Mucosa of rectum (tissue), 2 donors: ENCODE data around the gene MTUS2.

Source experiments
- H3K27ac ChIP-seq, 2 donors: one replicate each; pipeline ENCODE4 v1.7.0; 2013; ENCODE audit warnings: inconsistent platforms in 2 of 2, low read depth in 2 of 2, low read length in 2 of 2
- H3K27me3 ChIP-seq, 2 donors: one replicate each; pipeline ENCODE4 v1.7.0; 2013; ENCODE audit warnings: low read length in 2 of 2; ENCODE audit not compliant: control insufficient read depth in 2 of 2, insufficient read depth in 2 of 2
- H3K36me3 ChIP-seq, 2 donors: one replicate each; pipeline ENCODE4 v1.7.0; 2013; ENCODE audit warnings: low read length in 2 of 2; ENCODE audit not compliant: control insufficient read depth in 2 of 2, insufficient read depth in 2 of 2
- H3K4me1 ChIP-seq, 2 donors: one replicate each; pipeline ENCODE4 v1.7.0; 2013; ENCODE audit warnings: low read length in 2 of 2, mild to moderate bottlenecking in 1 of 2; ENCODE audit not compliant: control insufficient read depth in 2 of 2, insufficient read depth in 2 of 2
- H3K4me3 ChIP-seq, 2 donors: one replicate each; pipeline ENCODE4 v1.7.0; 2013; ENCODE audit warnings: low read length in 2 of 2
- H3K9ac ChIP-seq, 2 donors: one replicate each; pipeline ENCODE4 v1.7.0; 2013; ENCODE audit warnings: low read length in 2 of 2, low read depth in 1 of 2, mild to moderate bottlenecking in 1 of 2
- H3K9me3 ChIP-seq, 2 donors: one replicate each; pipeline ENCODE4 v1.7.0; 2013; ENCODE audit warnings: low read length in 2 of 2; ENCODE audit not compliant: control insufficient read depth in 2 of 2
- donor health status: healthy.
- donor health status: Normal muscosa, but diverticular disease.

Gene MTUS2

DNA sequence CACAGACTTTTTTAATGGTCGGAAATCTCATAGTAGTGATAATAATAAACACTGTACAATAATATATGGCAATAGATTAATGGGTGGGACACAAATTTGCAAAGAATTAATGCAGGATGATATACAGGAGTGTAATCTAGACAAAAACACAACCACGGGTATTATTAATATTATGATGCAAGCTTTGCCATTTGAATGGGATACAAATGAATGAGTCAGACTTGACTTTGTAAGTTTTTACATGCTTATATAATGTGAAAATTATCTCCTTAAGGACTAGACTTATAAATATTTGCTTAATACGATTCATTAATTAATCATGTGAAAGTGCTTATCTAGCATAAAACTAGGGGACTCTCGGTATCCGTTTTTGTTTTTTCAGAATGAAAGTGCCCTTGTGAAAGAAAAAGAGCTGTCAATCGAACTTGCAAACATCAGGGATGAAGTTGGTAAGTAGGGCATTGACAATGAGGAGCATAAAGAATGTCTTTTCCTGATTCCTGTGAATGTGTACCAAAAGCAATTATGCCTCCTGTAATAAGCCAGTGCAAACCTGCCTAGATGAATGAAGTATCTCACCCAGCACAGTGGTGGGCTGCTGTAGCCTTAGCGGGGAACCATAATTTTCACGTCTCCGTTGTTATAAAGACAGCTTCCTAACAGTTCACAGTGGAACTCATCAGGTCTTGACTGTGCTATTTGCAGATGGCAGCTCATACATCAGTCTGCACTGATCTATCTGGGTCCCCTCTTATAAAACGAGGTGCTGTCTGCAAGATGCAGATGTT is 619.7 kb downstream of the MTUS2 start:
- Histone ChIP-seq H3K4me1 (no peaks in the 10 kb centered on the region), H3K9me3 (no peaks in the 10 kb centered on the region), H3K9ac (no peak overlapping the region), H3K4me3 (no peak overlapping the region), H3K36me3 (no peaks in the 10 kb centered on the region), H3K27ac (no peak overlapping the region), H3K27me3 (no peaks in the 10 kb centered on the region)

DNA sequence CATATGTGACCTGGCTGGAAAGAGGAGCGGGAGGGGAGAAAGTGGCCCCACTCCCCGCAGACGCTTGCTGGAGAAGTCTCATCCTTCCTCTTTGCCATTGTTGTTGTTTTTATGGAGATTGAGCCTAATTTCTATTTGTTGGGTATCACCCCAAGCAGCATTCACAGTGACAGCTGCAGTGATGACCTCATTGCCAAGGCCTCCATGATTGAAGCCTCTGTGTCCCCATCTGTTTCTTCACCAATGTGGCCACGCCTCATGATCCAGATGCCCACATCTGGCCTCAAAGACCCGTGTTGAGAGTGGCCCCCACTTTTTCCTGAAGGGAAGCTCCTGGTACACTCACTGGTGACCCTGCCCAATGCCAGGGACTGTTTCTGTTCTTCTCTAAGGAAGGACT is 621.2 kb downstream of the MTUS2 start:
- H3K36me3 ChIP-seq: no peaks in the 10 kb centered on the region
- H3K4me3 ChIP-seq: no peak overlapping the region
- no peaks in the 10 kb centered on the region for H3K9me3 ChIP-seq
- no peaks in the 10 kb centered on the region for H3K4me1 ChIP-seq
- H3K9ac ChIP-seq: no peak overlapping the region
- no peak overlapping the region for H3K27ac ChIP-seq
- peaks cover 0 to 2% of the 10 kb centered on the region in 2 donors for H3K27me3 ChIP-seq

GRCh38 chr13:29446016-29446415 is 625.9 kb downstream of the MTUS2 start:
- H3K36me3 ChIP-seq: no peaks in the 10 kb centered on the region
- H3K27ac ChIP-seq: no peak overlapping the region
- H3K9ac ChIP-seq: no peak overlapping the region
- no peaks in the 10 kb centered on the region for H3K9me3 ChIP-seq
- H3K27me3 ChIP-seq: peaks cover 0 to 5% of the 10 kb centered on the region in 2 donors
- no peak overlapping the region for H3K4me3 ChIP-seq
- H3K4me1 ChIP-seq: no peaks in the 10 kb centered on the region

- no peaks in the 10 kb centered on the region for H3K4me1 ChIP-seq
- H3K9ac ChIP-seq: no peak overlapping the region
- no peak overlapping the region for H3K4me3 ChIP-seq
- H3K27ac ChIP-seq: no peak overlapping the region
- no peaks in the 10 kb centered on the region for H3K36me3 ChIP-seq
- H3K27me3 ChIP-seq: peaks cover 0 to 5% of the 10 kb centered on the region in 2 donors
- H3K9me3 ChIP-seq: no peaks in the 10 kb centered on the region
These were observed 628.0 kb downstream of the MTUS2 start for GRCh38 chr13:29448174-29448573.

GRCh38 chr13:29449726-29450125 is 629.6 kb downstream of the MTUS2 start:
- Histone ChIP-seq H3K9ac (no peak overlapping the region), H3K27me3 (peaks cover 0 to 5% of the 10 kb centered on the region in 2 donors), H3K27ac (no peak overlapping the region), H3K4me3 (no peak overlapping the region), H3K36me3 (no peaks in the 10 kb centered on the region), H3K4me1 (no peaks in the 10 kb centered on the region), H3K9me3 (no peaks in the 10 kb centered on the region)

GRCh38 chr13:29451976-29452375 is 631.8 kb downstream of the MTUS2 start:
- H3K4me1 ChIP-seq: no peaks in the 10 kb centered on the region
- H3K9ac ChIP-seq: no peak overlapping the region
- H3K27ac ChIP-seq: no peak overlapping the region
- H3K4me3 ChIP-seq: no peak overlapping the region
- no peaks in the 10 kb centered on the region for H3K9me3 ChIP-seq
- H3K27me3 ChIP-seq: peaks cover 0 to 3% of the 10 kb centered on the region in 2 donors
- H3K36me3 ChIP-seq: no peaks in the 10 kb centered on the region

- Histone ChIP-seq H3K36me3 (no peaks in the 10 kb centered on the region), H3K27ac (no peak overlapping the region), H3K4me3 (no peak overlapping the region), H3K9ac (no peak overlapping the region), H3K27me3 (peaks cover 0 to 3% of the 10 kb centered on the region in 2 donors), H3K9me3 (no peaks in the 10 kb centered on the region), H3K4me1 (no peaks in the 10 kb centered on the region)
These were observed 632.9 kb downstream of the MTUS2 start for GRCh38 chr13:29452773-29453616.

DNA sequence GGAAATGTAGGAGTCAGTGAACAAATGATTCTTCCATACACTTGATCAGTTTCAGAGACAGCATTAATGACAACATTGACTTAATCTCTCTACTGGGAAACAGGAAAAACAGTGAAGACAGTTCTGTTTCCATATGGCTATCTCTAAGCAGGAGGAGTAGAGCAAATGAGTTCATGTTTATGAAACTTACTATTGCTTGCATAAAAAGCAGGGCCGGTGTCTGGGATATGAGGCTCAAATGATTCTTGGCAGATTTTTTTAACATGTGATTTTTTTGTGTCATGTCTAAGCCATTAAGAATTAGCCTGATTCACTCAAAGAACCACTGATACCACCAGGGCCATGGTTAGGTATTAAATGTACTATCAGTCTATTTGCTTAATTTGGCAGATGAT is 633.5 kb downstream of the MTUS2 start:
- H3K4me3 ChIP-seq: no peak overlapping the region
- H3K9ac ChIP-seq: no peak overlapping the region
- H3K27me3 ChIP-seq: peaks cover 0 to 3% of the 10 kb centered on the region in 2 donors
- no peak overlapping the region for H3K27ac ChIP-seq
- no peaks in the 10 kb centered on the region for H3K9me3 ChIP-seq
- H3K4me1 ChIP-seq: no peaks in the 10 kb centered on the region
- H3K36me3 ChIP-seq: no peaks in the 10 kb centered on the region

GRCh38 chr13:29454931-29455481 is 634.9 kb downstream of the MTUS2 start:
- H3K9ac ChIP-seq: no peak overlapping the region
- no peak overlapping the region for H3K27ac ChIP-seq
- H3K4me3 ChIP-seq: no peak overlapping the region
- H3K9me3 ChIP-seq: no peaks in the 10 kb centered on the region
- no peaks in the 10 kb centered on the region for H3K36me3 ChIP-seq
- no peaks in the 10 kb centered on the region for H3K4me1 ChIP-seq
- no peaks in the 10 kb centered on the region for H3K27me3 ChIP-seq

DNA sequence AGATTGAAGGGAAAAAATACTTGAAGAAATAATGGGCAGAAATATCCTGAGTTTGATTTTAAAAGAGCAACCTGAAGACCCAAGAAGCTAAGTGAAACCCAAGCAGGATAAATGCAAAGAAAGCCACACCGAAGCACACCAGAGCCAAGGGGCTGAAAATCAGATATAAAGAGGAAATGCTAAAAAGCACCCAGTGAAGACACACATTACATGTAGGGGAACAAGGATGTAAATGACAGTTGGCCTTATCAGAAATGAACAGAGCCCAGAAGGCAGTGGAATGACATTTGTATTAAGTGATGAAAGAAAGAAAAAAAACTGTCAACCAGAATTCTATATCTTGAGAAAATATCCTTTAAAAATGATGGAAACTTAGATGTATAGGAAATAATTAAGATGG is 636.3 kb downstream of the MTUS2 start:
- Histone ChIP-seq H3K9ac (no peak overlapping the region), H3K36me3 (no peaks in the 10 kb centered on the region), H3K4me1 (no peaks in the 10 kb centered on the region), H3K9me3 (no peaks in the 10 kb centered on the region), H3K4me3 (no peak overlapping the region), H3K27me3 (no peaks in the 10 kb centered on the region), H3K27ac (no peak overlapping the region)
